Endodermal cell (in vitro differentiated cells): ENCODE measurements around the gene PIEZO2. TPM values are rescaled to one million over a fixed set of nuclear protein-coding genes. Genes with fewer than 3 reads are reported as not detected.
A peak's percentile ranks its signal among the peaks of the same experiment; 100 is the strongest.

Source experiments
- DNase-seq: peaks from one replicate; pipeline ENCODE4 v3.0.0-alpha.2; 2017
- H3K27ac ChIP-seq: 2 replicates; pipeline ENCODE4 v1.5.1; 2013; ENCODE audit warnings: mild to moderate bottlenecking, low read depth, low read length, moderate library complexity
- H3K27me3 ChIP-seq: 2 replicates; pipeline ENCODE4 v1.6.1; 2013; ENCODE audit warnings: mild to moderate bottlenecking, low read length, moderate library complexity; ENCODE audit not compliant: insufficient read depth, control insufficient read depth, poor library complexity, severe bottlenecking
- H3K36me3 ChIP-seq: 2 replicates; pipeline ENCODE4 v1.7.0; 2013; ENCODE audit warnings: mild to moderate bottlenecking, low read length, moderate library complexity; ENCODE audit not compliant: control insufficient read depth, insufficient read depth
- H3K4me1 ChIP-seq: one replicate; pipeline ENCODE4 v1.7.0; 2013; ENCODE audit warnings: low read length; ENCODE audit not compliant: control insufficient read depth, insufficient read depth
- H3K4me3 ChIP-seq: 2 replicates; pipeline ENCODE4 v1.5.1; 2013; ENCODE audit warnings: mild to moderate bottlenecking, low read length, moderate library complexity
- H3K9ac ChIP-seq: 2 replicates; pipeline ENCODE4 v1.6.1; 2013; ENCODE audit warnings: mild to moderate bottlenecking, low read length, moderate library complexity; ENCODE audit not compliant: poor library complexity, severe bottlenecking; ENCODE audit errors: extremely low read depth
- H3K9me3 ChIP-seq: 2 replicates; pipeline ENCODE4 v1.6.1; 2013; ENCODE audit warnings: mild to moderate bottlenecking, low read length, moderate library complexity; ENCODE audit not compliant: control insufficient read depth
- H3K27ac Mint-ChIP-seq: 2 replicates; pipeline ENCODE4 v1.8.0; 2020; ENCODE audit warnings: mixed read lengths
- H3K27me3 Mint-ChIP-seq: 2 replicates; pipeline ENCODE4 v1.8.0; 2021; ENCODE audit warnings: mild to moderate bottlenecking, mixed read lengths; ENCODE audit not compliant: insufficient read depth
- H3K36me3 Mint-ChIP-seq: 2 replicates; pipeline ENCODE4 v1.8.0; 2020; ENCODE audit warnings: low read depth, mixed read lengths
- H3K4me1 Mint-ChIP-seq: 2 replicates; pipeline ENCODE4 v1.8.0; 2020; ENCODE audit warnings: mixed read lengths
- H3K4me3 Mint-ChIP-seq: 2 replicates; pipeline ENCODE4 v1.8.0; 2020; ENCODE audit warnings: mild to moderate bottlenecking, moderate library complexity, mixed read lengths
- H3K9me3 Mint-ChIP-seq: 2 replicates; pipeline ENCODE4 v1.8.0; 2020; ENCODE audit warnings: mild to moderate bottlenecking, mixed read lengths
- CTCF ChIP-seq: fragments of 200-600 bp; sonication (generic); conservative IDR thresholded peaks from 2 replicates; pipeline ENCODE4 v1.5.0; 2021; ENCODE audit warnings: antibody characterized with exemption, mild to moderate bottlenecking
- WGBS, 2 experiments: methylation state at CpG; one replicate each; pipeline versions ENCODE4 v1.1.5 to v1.1.7; 2013; ENCODE audit warnings: missing lambda C conversion rate in 2 of 2, mixed read lengths in 1 of 2; ENCODE audit not compliant: insufficient coverage in 1 of 2, insufficient read length in 1 of 2; 5-methylcytosine and 5-hydroxymethylcytosine counted together
- total RNA-seq, 2 donors: library from RNA; stranded (reverse); fragmentation: NEBNext Ultra II Directional in 1 of 2; extraction: Animal tissue kit (Norgen Biotek cat#: 25700) in 1 of 2; gene quantifications; 2 replicates in 1 of 2; 3 replicates in 1 of 2; pipeline ENCODE4 v1.2.1, GENCODE V29; 2021

Gene PIEZO2
- total RNA-seq, 2 donors from 2014 or later: 7.3 to 12.1 TPM

- H3K4me3 ChIP-seq: no peak overlapping the region
- H3K4me3 Mint-ChIP-seq: no peak overlapping the region
- no peaks in the 10 kb centered on the region for H3K4me1 ChIP-seq
- no peaks in the 10 kb centered on the region for H3K9me3 Mint-ChIP-seq
- no peak for DNase-seq
- no peak for TF ChIP-seq CTCF
- H3K27ac ChIP-seq: no peak overlapping the region
- no peaks in the 10 kb centered on the region for H3K4me1 Mint-ChIP-seq
- no peaks in the 10 kb centered on the region for H3K36me3 Mint-ChIP-seq
- 93 to 100% methylated on average over 2 to 4 of the region's 4 CpGs for WGBS, 2 experiments
- no peaks in the 10 kb centered on the region for H3K36me3 ChIP-seq
- H3K9ac ChIP-seq: no peak overlapping the region
- no peaks in the 10 kb centered on the region for H3K27me3 Mint-ChIP-seq
- no peak overlapping the region for H3K27ac Mint-ChIP-seq
- no peaks in the 10 kb centered on the region for H3K27me3 ChIP-seq
- H3K9me3 ChIP-seq: no peaks in the 10 kb centered on the region
Observed at GRCh38 chr18:10858477-10858876, 290.9 kb downstream of the PIEZO2 start.

GRCh38 chr18:10856132-10856531 lies 293.2 kb downstream of the PIEZO2 start:
- WGBS, 2 experiments: 89 to 93% methylated on average over 3 to 5 of the region's 5 CpGs
- H3K36me3 Mint-ChIP-seq: no peaks in the 10 kb centered on the region
- Histone ChIP-seq H3K9ac (no peak overlapping the region), H3K9me3 (no peaks in the 10 kb centered on the region), H3K4me3 (no peak overlapping the region), H3K4me1 (no peaks in the 10 kb centered on the region), H3K27me3 (no peaks in the 10 kb centered on the region), H3K27ac (no peak overlapping the region), H3K36me3 (no peaks in the 10 kb centered on the region)
- H3K9me3 Mint-ChIP-seq: no peaks in the 10 kb centered on the region
- H3K4me3 Mint-ChIP-seq: no peak overlapping the region
- no peak for DNase-seq
- H3K27ac Mint-ChIP-seq: no peak overlapping the region
- H3K27me3 Mint-ChIP-seq: no peaks in the 10 kb centered on the region
- TF ChIP-seq CTCF: no peak
- H3K4me1 Mint-ChIP-seq: no peaks in the 10 kb centered on the region

- no peaks in the 10 kb centered on the region for H3K9me3 Mint-ChIP-seq
- Histone ChIP-seq H3K4me1 (no peaks in the 10 kb centered on the region), H3K36me3 (no peaks in the 10 kb centered on the region), H3K27me3 (no peaks in the 10 kb centered on the region), H3K9me3 (no peaks in the 10 kb centered on the region), H3K27ac (no peak overlapping the region), H3K4me3 (no peak overlapping the region), H3K9ac (no peak overlapping the region)
- H3K27me3 Mint-ChIP-seq: no peaks in the 10 kb centered on the region
- no peaks in the 10 kb centered on the region for H3K36me3 Mint-ChIP-seq
- DNase-seq: peak; percentile 44
- 87 to 92% methylated on average over 6 to 11 of the region's 11 CpGs for WGBS, 2 experiments
- H3K4me3 Mint-ChIP-seq: no peak overlapping the region
- peaks cover 4% of the 10 kb centered on the region for H3K4me1 Mint-ChIP-seq
- no peak overlapping the region for H3K27ac Mint-ChIP-seq
- no peak for TF ChIP-seq CTCF
Observed at GRCh38 chr18:10852385-10853303, 296.7 kb downstream of the PIEZO2 start.
